ENCODE measurements around the gene MT1A. TPM values are rescaled to one million over a fixed set of nuclear protein-coding genes. Genes with fewer than 3 reads are reported as not detected.

Gene MT1A
- total RNA-seq, 1 experiment from 2014 or later: not detected

- TF ChIP-seq CEBPB (IDR thresholded peaks at IDR 0.05; ENCODE audit: low read depth): peak; percentile 83
- TF ChIP-seq TCF7L2 (IDR thresholded peaks at IDR 0.05; ENCODE audit: borderline replicate concordance, extremely low read depth, insufficient read depth, insufficient read length): no peak
Measured at GRCh38 chr16:56679818-56680217, 41.4 kb downstream of the MT1A start (continued).

- H3K9me2 ChIP-seq (ENCODE audit: insufficient read depth): no peaks in the 10 kb centered on the region
- H2AFZ ChIP-seq (ENCODE audit: low read depth, low read length, poor library complexity, severe bottlenecking): peak within 1 kb of the TSS; percentile 37
- no peaks in the 10 kb centered on the region for H3K79me2 ChIP-seq (ENCODE audit: insufficient read depth, low read length)
- peak; percentile 81 for DNase-seq (ENCODE audit: low read depth, low spot score)
- no peaks in the 10 kb centered on the region for H3K27me3 ChIP-seq (ENCODE audit: insufficient read depth, low read length)
- ChIA-PET RAD21 (ENCODE audit: low non-redundant PET in 1 of 2, low total read pairs in 2 of 2, uncharacterized antibody in 2 of 2, unreplicated experiment in 2 of 2) (interaction anchor here in 1 of 2 experiments (1.1 kb wide), 1 partner anchor 28 kb away, joined by 3 read pairs; no protein-coding TSS in a partner anchor), POLR2A (interaction anchor here (0.9 to 2.4 kb wide), 5 partner anchors 8 to 57 kb away, joined by 3 to 9 read pairs (median 5); partner anchors contain the start of gene MT1E), CTCF (no interaction called here)
- peak within 1 kb of the TSS; percentile 96 for H3K4me2 ChIP-seq (ENCODE audit: low read length)
- H3K27ac ChIP-seq (ENCODE audit: low read depth, low read length): peak within 1 kb of the TSS; percentile 61
- peaks cover 13 to 32% of the 10 kb centered on the region in 2 experiments; a peak in 3 of 4 replicates for H3K4me1 ChIP-seq (ENCODE audit: control insufficient read depth in 1 of 2, insufficient read depth in 2 of 2, low read length in 2 of 2)
- H3K9me3 ChIP-seq (ENCODE audit: control insufficient read depth in 1 of 2, insufficient read depth in 1 of 2, low read depth in 1 of 2, low read length in 2 of 2): no peaks in the 10 kb centered on the region
- peak within 1 kb of the TSS; percentile 67 to 81 for H3K4me3 ChIP-seq (replicated peaks in 1 of 2; ENCODE audit: low read depth in 1 of 2, low read length in 2 of 2)
- BruUV-seq (replicated peaks): TSS peak; percentile 94
- no peaks in the 10 kb centered on the region for H4K20me1 ChIP-seq (ENCODE audit: insufficient read depth)
- H3K9ac ChIP-seq (ENCODE audit: low read length): peak within 1 kb of the TSS; percentile 76
- TF ChIP-seq SP1 (IDR thresholded peaks at IDR 0.05; ENCODE audit: low read depth): peak; percentile 51
- TF ChIP-seq EZH2phosphoT487 (IDR thresholded peaks at IDR 0.05; ENCODE audit: borderline replicate concordance): no peak
- peak; percentile 96 for TF ChIP-seq TCF7L2 (IDR thresholded peaks at IDR 0.05; ENCODE audit: borderline replicate concordance, extremely low read depth, insufficient read depth, insufficient read length)
- TF ChIP-seq POLR2A (IDR thresholded peaks at IDR 0.05; ENCODE audit: borderline replicate concordance, extremely low read depth, insufficient read depth, insufficient read length): peak; percentile 95
- TF ChIP-seq SIN3A (IDR thresholded peaks at IDR 0.05; ENCODE audit: low read depth): peak; percentile 50; the same call in 1 of the 2 replicates
- peak; percentile 92 for TF ChIP-seq POLR2AphosphoS5 (IDR thresholded peaks at IDR 0.05; ENCODE audit: low read depth, low read length)
- TF ChIP-seq SRF (IDR thresholded peaks at IDR 0.05; ENCODE audit: low read depth): no peak
- peak; percentile 83 for TF ChIP-seq MAX (IDR thresholded peaks at IDR 0.05)
- no peak for TF ChIP-seq FOSL1 (IDR thresholded peaks at IDR 0.05; ENCODE audit: low read depth)
- TF ChIP-seq REST (IDR thresholded peaks at IDR 0.05; ENCODE audit: low read depth): no peak
- no peak for TF ChIP-seq CEBPB (IDR thresholded peaks at IDR 0.05; ENCODE audit: low read depth)
- 0 out of 2 replicates have a peak, but pooled peaks have one; percentile 60 for TF ChIP-seq CBX3 (IDR thresholded peaks at IDR 0.05; ENCODE audit: low read depth)
- TF ChIP-seq JUND (IDR thresholded peaks at IDR 0.05): no peak
- TF ChIP-seq ELF1 (IDR thresholded peaks at IDR 0.05; ENCODE audit: borderline replicate concordance, low read depth): no peak
- no peaks in the 10 kb centered on the region for H3K36me3 ChIP-seq (ENCODE audit: control insufficient read depth in 1 of 2, insufficient read depth in 2 of 2, low read length in 2 of 2)
- intact Hi-C loops (cut with micrococcal nuclease): loop anchor here (2.0 to 5.0 kb wide), 4 partner anchors 25 to 1180 kb away; partner anchors contain the start of genes MT1E, MT1F and MT2A
- peak; percentile 97 for ATAC-seq
Measured at GRCh38 chr16:56681939-56682702, 43.7 kb downstream of the MT1A start, which contains the start of gene MT1X. Gene MT1X (plus strand): TSS chr16:56682470. CDS start chr16:56682541, 71 bp downstream.

All from HCT116 (cell line).